ENCODE results near the gene TWF2.

Gene TWF2

DNA sequence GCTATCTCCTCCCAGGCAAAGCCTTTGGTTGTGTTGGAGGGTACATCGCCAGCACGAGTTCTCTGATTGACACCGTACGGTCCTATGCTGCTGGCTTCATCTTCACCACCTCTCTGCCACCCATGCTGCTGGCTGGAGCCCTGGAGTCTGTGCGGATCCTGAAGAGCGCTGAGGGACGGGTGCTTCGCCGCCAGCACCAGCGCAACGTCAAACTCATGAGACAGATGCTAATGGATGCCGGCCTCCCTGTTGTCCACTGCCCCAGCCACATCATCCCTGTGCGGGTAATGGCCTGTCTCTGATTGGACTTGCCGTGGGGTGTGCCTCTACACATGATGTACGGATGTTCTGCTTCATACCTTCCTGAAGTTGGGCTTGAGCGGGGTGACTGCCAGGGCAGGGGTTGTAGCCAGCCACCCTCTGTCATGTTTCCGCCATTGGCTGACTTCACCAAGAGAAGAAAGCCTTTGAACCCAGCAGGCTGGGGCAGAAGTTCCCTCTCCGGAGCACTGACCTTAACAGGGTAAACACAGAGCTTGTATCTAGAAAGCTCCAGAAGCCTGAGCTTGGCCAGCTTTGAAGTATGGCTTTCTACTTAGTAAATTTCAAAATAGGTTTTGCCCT lies 27.6 kb downstream of the TWF2 start:
- TF ChIP-seq TCF12 (IDR thresholded peaks at IDR 0.05; ENCODE audit: low read depth) (no peak), TAF1 (IDR thresholded peaks at IDR 0.05; ENCODE audit: low read depth) (no peak)
- TF ChIP-seq, protein P1, sequence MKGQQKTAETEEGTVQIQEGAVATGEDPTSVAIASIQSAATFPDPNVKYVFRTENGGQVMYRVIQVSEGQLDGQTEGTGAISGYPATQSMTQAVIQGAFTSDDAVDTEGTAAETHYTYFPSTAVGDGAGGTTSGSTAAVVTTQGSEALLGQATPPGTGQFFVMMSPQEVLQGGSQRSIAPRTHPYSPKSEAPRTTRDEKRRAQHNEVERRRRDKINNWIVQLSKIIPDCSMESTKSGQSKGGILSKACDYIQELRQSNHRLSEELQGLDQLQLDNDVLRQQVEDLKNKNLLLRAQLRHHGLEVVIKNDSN (IDR thresholded peaks at IDR 0.05): no peak

DNA sequence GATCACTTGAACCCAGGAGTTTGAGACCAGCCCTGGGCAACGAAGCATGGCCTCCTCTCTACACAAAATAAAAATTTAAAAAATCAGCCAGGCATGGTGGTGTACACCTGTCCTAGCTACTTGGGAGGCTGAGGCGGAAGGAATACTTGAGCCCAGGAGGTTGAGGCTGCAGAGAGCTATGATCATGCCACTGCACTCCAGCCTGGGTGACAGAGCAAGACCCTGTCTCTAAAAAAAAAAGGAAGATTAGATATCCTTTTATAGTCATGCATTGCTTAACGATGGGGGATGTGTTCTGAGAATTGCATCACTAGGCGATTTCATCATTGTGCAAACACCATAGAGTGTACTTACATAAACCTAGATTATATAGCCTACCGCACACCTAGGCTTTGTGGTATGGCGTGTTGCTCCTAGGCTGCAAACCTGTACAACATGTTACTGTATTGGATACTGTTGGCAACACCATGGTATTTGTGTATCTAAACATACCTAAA lies 28.4 kb downstream of the TWF2 start:
- TF ChIP-seq CEBPB (IDR thresholded peaks at IDR 0.05): peak; percentile 47
- no peak for TF ChIP-seq TAF1 (IDR thresholded peaks at IDR 0.05; ENCODE audit: low read depth)

DNA sequence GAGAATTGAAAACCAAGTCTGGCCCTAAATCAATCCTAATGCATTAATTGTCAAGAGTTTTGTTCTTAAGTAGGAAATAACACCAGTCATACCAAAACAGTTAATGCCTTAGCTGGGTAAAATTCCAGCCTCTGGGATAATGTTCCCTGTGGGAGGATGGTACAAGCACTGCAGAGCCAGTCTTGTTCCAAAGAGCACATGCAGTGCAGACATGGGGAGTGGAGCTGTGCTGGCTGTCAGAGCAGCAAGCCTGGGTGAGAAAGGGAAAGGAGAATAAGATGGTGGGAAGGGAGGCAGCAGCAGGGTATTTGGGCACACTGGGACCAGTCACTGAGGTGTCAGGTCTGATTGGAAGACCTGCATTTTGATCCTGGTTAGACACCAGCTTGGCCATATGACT lies 28.9 kb downstream of the TWF2 start:
- TF ChIP-seq YY1 (IDR thresholded peaks at IDR 0.05; ENCODE audit: low read depth) (no peak), TAF1 (IDR thresholded peaks at IDR 0.05; ENCODE audit: low read depth) (no peak), ZBTB7A (IDR thresholded peaks at IDR 0.05; ENCODE audit: low read depth) (no peak), RAD21 (IDR thresholded peaks at IDR 0.05; ENCODE audit: low read depth) (no peak), EP300 (IDR thresholded peaks at IDR 0.05; ENCODE audit: borderline replicate concordance) (no peak), NFIC (IDR thresholded peaks at IDR 0.05) (no peak), CREB1 (IDR thresholded peaks at IDR 0.05; ENCODE audit: low read depth) (no peak), EGR1 (IDR thresholded peaks at IDR 0.05) (no peak), TEAD4 (IDR thresholded peaks at IDR 0.05) (no peak), CEBPB (IDR thresholded peaks at IDR 0.05) (no peak), FOXM1 (IDR thresholded peaks at IDR 0.05; ENCODE audit: borderline replicate concordance, low read depth) (no peak)
- TF ChIP-seq, protein P2, sequence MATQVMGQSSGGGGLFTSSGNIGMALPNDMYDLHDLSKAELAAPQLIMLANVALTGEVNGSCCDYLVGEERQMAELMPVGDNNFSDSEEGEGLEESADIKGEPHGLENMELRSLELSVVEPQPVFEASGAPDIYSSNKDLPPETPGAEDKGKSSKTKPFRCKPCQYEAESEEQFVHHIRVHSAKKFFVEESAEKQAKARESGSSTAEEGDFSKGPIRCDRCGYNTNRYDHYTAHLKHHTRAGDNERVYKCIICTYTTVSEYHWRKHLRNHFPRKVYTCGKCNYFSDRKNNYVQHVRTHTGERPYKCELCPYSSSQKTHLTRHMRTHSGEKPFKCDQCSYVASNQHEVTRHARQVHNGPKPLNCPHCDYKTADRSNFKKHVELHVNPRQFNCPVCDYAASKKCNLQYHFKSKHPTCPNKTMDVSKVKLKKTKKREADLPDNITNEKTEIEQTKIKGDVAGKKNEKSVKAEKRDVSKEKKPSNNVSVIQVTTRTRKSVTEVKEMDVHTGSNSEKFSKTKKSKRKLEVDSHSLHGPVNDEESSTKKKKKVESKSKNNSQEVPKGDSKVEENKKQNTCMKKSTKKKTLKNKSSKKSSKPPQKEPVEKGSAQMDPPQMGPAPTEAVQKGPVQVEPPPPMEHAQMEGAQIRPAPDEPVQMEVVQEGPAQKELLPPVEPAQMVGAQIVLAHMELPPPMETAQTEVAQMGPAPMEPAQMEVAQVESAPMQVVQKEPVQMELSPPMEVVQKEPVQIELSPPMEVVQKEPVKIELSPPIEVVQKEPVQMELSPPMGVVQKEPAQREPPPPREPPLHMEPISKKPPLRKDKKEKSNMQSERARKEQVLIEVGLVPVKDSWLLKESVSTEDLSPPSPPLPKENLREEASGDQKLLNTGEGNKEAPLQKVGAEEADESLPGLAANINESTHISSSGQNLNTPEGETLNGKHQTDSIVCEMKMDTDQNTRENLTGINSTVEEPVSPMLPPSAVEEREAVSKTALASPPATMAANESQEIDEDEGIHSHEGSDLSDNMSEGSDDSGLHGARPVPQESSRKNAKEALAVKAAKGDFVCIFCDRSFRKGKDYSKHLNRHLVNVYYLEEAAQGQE (IDR thresholded peaks at IDR 0.05; ENCODE audit: low read depth): no peak
- TF ChIP-seq, protein P3, sequence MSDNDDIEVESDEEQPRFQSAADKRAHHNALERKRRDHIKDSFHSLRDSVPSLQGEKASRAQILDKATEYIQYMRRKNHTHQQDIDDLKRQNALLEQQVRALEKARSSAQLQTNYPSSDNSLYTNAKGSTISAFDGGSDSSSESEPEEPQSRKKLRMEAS (IDR thresholded peaks at IDR 0.05): no peak
- TF ChIP-seq, protein P1 (IDR thresholded peaks at IDR 0.05): no peak

DNA sequence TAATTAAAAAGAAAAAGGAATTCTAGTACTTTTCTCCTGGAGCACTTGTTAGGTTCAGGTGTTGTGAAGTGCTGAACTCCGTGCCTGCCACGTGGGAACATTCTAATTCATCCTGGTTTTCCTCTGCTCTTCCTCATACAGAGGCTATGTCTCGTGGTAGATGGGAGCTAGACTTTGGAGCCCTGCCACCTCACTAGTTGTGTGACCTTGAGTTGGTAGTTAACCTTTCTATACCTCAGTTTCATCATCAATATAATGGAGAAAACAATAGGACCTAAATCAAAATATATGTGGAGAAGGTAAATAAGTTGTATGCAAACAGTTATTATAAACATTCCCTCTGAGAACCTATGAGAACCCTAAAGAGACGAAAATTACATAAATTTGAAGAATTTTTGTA lies 30.4 kb downstream of the TWF2 start:
- TF ChIP-seq TAF1 (IDR thresholded peaks at IDR 0.05; ENCODE audit: low read depth) (no peak), RAD21 (IDR thresholded peaks at IDR 0.05; ENCODE audit: low read depth) (no peak), CREB1 (IDR thresholded peaks at IDR 0.05; ENCODE audit: low read depth) (no peak), YY1 (IDR thresholded peaks at IDR 0.05; ENCODE audit: low read depth) (no peak), TCF12 (IDR thresholded peaks at IDR 0.05; ENCODE audit: low read depth) (no peak), NFIC (IDR thresholded peaks at IDR 0.05) (no peak), EGR1 (IDR thresholded peaks at IDR 0.05) (no peak)
- TF ChIP-seq, protein P2 (IDR thresholded peaks at IDR 0.05; ENCODE audit: low read depth): no peak
- TF ChIP-seq, protein P3 (IDR thresholded peaks at IDR 0.05): no peak

DNA sequence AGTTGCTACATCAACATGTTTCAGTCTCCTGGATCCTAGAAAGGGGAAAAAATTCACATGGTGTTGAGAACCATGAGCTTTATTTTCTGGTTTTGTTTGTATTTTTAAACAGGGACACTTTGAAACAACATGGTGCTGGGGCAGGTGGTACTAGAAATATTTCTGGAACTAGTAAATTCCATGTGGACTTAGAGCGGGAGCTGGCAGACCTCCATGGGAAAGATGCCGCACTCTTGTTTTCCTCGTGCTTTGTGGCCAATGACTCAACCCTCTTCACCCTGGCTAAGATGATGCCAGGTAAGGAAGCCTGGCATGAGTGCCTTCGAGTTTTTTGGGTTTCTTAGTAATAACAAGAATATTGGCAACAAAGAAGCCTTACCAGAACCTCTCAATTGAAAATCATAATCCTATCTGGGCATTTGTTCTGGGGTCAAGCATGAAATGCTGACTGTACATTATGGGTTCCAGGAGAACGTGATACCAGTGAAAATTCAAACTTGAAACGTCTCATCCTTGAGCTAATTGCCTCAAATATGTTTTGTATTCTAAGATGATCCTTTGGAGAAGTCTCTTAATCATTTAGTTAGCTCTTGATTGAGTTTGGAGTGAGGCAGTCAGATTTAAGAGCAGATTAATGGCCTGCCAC lies 33.1 kb downstream of the TWF2 start:
- TF ChIP-seq TEAD4 (IDR thresholded peaks at IDR 0.05) (no peak), ZBTB7A (IDR thresholded peaks at IDR 0.05; ENCODE audit: low read depth) (no peak), TAF1 (IDR thresholded peaks at IDR 0.05; ENCODE audit: low read depth) (no peak), YY1 (IDR thresholded peaks at IDR 0.05; ENCODE audit: low read depth) (no peak), CREB1 (IDR thresholded peaks at IDR 0.05; ENCODE audit: low read depth) (no peak), NFIC (IDR thresholded peaks at IDR 0.05) (no peak), RAD21 (IDR thresholded peaks at IDR 0.05; ENCODE audit: low read depth) (no peak), TCF12 (IDR thresholded peaks at IDR 0.05; ENCODE audit: low read depth) (no peak), EP300 (IDR thresholded peaks at IDR 0.05; ENCODE audit: borderline replicate concordance) (no peak), FOXM1 (IDR thresholded peaks at IDR 0.05; ENCODE audit: borderline replicate concordance, low read depth) (no peak), CEBPB (IDR thresholded peaks at IDR 0.05) (no peak), EGR1 (IDR thresholded peaks at IDR 0.05) (no peak)
- TF ChIP-seq, protein P2 (IDR thresholded peaks at IDR 0.05; ENCODE audit: low read depth): no peak
- TF ChIP-seq, protein P1 (IDR thresholded peaks at IDR 0.05): no peak
- TF ChIP-seq, protein P3 (IDR thresholded peaks at IDR 0.05): no peak
